ENCODE results near the gene COP1.

The COP1 gene

GRCh38 chr1:175947771-175948170 lies 259.3 kb downstream of the COP1 start:
- no peak for DNase-seq

DNA sequence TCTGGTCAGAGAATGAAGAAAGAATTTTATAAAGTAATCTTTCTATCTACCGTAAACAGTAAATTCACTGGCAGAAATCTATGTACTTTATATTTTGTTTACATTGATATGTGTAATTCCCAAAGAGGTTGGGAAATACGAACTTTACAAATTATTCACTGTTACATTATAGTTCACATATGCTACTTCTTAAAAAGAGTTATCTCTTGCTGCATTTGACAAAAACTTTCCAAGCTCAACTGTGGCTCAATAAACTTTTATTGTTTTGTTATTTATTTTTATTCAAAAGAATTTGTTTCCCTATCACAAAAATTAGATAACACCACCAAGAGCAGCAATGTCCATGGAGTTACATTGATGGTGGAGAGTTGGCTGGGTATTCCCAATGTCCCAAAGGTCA lies 262.5 kb downstream of the COP1 start:
- no peak for DNase-seq

DNA sequence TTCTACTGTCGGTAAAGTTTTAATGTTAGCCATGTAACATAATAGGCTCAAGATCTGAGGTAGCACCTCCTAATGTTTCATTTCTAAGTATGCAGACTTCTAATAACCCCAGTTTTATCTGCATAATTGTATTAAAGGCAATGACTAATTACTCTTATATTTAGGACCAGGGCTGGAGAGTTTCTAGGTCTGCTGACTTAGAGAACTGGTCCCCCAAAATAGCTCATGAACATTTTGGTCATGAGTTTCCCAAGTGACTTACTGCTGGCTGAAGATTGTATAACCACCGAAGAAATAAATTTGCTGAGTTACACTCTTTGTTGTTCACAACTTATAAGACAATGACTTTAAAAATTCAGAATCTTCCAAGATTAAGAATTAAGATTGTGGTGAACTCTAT lies 265.9 kb downstream of the COP1 start:
- no peak for DNase-seq

DNA sequence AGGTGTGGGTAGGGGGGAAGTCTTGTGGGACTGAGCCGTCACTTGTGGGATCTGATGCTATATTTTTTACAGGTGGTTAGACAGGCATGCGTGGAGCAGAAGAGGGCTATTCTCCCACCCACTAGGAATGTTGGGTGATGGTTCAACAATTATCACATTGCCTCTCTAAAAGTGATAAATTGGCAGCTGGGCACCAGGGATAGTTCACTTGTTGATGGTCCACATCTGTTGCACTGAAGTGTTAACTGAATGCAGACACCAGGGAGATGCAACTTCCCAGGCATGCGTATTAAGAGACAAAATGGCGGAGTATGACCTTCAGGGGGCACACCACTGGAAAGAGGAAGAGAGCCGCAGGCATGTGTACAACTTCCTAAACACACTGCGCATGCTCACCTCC lies 270.4 kb downstream of the COP1 start:
- no peak for DNase-seq

GRCh38 chr1:175935566-175936115 lies 271.4 kb downstream of the COP1 start:
- no peak for DNase-seq

GRCh38 chr1:175935166-175935565 lies 271.9 kb downstream of the COP1 start:
- no peak for DNase-seq

DNA sequence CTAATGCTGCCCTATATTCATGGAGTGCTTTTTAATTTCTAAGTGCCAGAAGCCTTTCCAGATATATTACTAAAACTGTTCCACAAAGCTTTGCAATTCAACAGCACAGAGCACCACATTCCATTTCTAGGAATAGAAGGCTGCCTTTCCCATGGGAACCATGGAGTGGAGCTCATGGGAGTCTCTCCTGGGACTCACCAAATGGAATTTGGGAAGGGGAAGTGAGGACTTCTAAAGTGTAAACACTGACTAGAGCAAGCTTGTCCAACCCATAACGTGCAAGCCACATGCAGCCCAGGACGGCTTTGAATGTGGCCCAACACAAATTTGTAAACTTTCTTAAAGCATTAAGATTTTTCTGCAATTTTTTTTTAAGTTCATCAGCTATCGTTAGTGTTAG lies 273.3 kb downstream of the COP1 start:
- no peak for DNase-seq

DNA sequence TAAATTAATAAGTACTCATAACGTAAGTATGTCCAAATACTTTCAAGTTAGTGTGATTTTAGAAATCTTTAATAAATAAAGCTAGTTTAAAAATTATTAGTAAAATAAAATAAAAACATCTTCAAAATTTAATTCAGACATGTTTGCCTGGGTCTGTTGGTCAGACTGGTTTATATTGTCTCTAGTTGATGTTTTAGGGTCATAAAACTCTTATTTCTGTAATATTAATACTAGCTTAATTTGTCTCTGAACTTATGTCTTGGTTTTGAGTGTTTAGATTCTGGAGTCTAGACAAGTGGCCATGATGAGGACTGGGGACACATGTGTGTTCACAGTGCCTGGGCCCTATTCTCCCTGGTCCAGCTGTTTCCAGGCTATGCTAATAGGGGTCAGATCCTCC lies 279.1 kb downstream of the COP1 start:
- no peak for DNase-seq

DNA sequence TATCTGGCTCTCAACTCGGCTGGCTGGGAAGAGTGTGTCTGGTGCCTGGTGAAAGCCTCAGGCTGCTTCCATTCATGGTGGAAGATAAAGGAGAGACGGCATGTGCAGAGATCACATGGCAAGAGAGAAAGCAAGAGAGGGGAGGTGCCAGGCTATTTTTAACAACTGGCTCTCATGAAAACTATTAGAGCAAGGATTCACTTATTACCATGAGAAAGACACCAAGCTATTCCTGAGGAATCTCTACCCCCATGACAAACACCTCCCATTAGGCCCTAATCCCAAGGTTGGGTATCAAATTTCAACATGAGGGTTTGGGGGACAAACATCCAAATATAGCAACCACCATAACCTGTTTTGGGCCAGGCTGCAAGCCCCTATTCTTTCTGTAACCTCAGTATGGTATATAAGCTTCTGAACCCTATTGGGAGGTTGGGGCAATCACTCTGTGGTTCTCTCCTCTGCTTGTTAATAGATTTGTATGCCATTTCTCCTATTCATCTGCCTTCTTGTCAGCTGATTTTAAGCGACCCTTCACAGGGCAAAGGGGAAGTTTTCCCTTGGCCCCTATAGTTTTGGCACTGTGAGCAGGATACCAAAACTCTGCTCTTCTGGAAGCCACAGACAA lies 284.7 kb downstream of the COP1 start:
- DNase-seq, result no peak

- DNase-seq, result no peak
These were observed 286.7 kb downstream of the COP1 start for GRCh38 chr1:175920381-175920780.

GRCh38 chr1:175919001-175919400 lies 288.1 kb downstream of the COP1 start:
- DNase-seq, result no peak

DNA sequence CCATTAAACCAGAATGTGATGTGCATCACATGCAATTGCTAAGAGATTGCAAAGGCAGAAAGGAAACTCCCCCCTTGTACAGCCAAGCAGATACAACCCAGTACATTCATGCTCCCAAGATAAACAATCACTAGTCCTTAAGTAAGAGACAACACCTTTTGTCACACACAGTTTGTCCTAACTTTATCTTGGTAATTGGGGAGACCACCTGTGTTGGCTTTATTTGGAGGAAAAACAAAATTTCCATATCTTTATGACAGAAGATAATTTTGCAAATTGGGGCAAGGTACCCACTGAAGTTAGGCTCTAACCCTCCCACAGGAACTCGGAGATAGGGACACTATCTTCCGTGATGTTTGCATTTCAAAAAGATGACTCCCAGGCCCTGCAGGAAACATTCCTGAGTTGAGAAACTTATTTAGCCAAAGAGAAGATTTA lies 288.7 kb downstream of the COP1 start:
- no peak for DNase-seq

GRCh38 chr1:175914115-175914514 lies 293.0 kb downstream of the COP1 start:
- no peak for DNase-seq

- DNase-seq, result no peak
These were observed 295.9 kb downstream of the COP1 start for GRCh38 chr1:175911138-175911537.

- no peak for DNase-seq
These were observed 300.7 kb downstream of the COP1 start for GRCh38 chr1:175906370-175906769.

- DNase-seq, result no peak
These were observed 302.3 kb downstream of the COP1 start for GRCh38 chr1:175904808-175905207.

- DNase-seq, result no peak
These were observed 304.8 kb downstream of the COP1 start for GRCh38 chr1:175902281-175902680.

DNA sequence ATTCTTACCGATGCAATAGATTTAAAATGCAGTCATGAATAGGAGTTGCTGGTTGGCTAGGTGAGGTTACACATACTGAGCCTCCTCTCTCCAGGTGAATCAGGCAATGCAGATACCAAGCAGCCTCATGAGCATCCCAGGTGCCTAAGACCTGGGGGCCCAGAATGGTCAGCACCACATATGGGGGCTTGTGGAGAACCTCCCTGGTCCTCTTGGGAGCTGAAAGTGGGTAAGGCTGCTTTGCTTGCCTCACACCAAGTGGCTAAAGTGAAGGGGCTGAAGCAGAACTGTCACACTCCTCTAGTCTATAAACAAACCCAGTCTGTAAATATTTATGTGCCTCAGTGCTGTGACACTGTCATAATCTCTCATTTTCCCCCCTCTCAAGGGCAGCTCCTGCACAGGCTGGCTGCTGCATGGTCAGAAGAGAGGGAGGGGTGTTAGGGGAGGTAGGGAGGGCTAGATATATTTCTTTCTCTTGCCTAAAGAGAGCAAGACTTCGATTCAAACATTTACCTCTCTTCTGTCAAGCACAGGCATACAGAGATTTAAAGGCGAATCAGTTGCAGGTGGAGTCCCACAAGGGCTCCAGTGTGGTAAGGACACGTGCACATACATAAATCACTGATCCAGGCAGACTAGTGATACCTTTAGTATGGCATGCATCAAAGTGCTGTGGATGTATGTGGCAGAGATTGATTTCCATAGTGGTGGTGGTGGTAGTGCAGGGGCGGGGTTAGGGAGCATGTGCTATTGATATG lies 305.8 kb downstream of the COP1 start:
- no peak for DNase-seq

DNA sequence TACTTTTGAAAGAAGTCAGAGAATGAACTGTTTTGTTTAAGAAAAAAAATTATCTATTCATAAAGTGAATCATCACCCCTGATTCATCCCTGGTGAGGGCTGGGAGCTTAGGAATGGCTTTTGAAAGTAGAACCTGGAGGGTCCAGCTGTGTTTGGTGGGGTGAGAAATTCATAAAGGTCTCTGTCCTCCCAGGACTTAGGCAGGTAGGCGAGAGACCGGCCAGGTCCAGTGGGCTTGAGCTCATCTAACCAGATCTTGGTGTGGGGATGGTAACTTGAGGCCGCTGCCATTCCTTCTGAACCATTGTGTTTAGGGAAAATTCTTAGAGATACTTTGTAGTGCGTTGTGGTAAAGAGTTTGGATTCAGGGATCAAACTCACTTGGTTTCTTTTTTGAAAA lies 306.9 kb downstream of the COP1 start:
- no peak for DNase-seq

DNA sequence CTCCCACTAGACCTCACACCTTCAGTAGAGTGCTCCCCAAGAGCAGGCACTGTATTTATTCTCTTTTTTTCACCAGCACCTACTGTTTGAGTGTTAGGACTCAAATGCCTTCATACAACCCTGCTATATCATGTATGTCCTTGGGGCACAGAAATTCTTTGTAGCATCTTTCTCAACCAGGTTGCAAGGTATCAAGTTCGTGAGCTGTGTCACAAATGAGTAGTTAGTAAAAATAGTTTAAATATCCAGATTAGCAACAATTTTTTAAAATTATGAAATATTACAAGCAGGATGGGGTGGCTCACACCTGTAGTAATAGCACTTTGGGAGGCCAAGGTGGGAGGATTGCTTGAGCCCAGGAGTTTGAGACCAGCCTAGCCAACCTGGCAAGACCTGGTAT lies 311.1 kb downstream of the COP1 start:
- DNase-seq, result no peak

Measured in hematopoietic multipotent progenitor cell treated with erythropoietin and hydrocortisone succinate and interleukin-3 and kit ligand, for 6 days (in vitro differentiated cells).